A549 (cell line): Measurements from ENCODE around the gene SLC25A47. TPM values are rescaled to one million over a fixed set of nuclear protein-coding genes. Genes with fewer than 3 reads are reported as not detected.

Source experiments
- ATAC-seq, 2 experiments: fragments of 200-7000 bp in 1 of 2; fragments of >200 bp in 1 of 2; cut with Nextera tagmentation in 1 of 2; cut with Tn5 transposase in 1 of 2; 3 replicates each; pipeline versions ENCODE4 v1.8.0 to v1.9.1; 2018 to 2020; ENCODE audit warnings: mild to moderate bottlenecking in 1 of 2, moderate library complexity in 1 of 2
- CTCF ChIA-PET: fragments of 300-600 bp; sonication (Branson Sonifier 250); formaldehyde crosslinking; extraction: SDS; loops from one replicate; lab custom pipeline; 2021; ENCODE audit warnings: antibody characterized with exemption, inconsistent platforms; lab: Yijun Ruan, JAX
- POLR2A ChIA-PET: fragments of 350-600 bp; formaldehyde crosslinking; extraction: SDS; loops from one replicate; lab custom pipeline; 2021; ENCODE audit warnings: antibody characterized with exemption, inconsistent platforms; lab: Yijun Ruan, JAX
- DNase-seq, 2 experiments: peaks; one replicate each; pipeline versions ENCODE4 v3.0.0 to v3.0.0-alpha.2; 2011 to 2016; ENCODE audit warnings: low read depth in 1 of 2, low spot score in 1 of 2
- FAIRE-seq: peaks from 2 replicates; lab custom pipeline; 2011; peaks lifted over from hg19 to GRCh38; lab: Jason Lieb, UNC
- H3K27ac ChIP-seq, 2 experiments: fragments of >200 bp; sonication (Bioruptor Twin); formaldehyde crosslinking; 3 replicates each; pipeline ENCODE4 v1.5.1; 2016 to 2017
- H3K4me1 ChIP-seq: fragments of >200 bp; sonication (Bioruptor Twin); formaldehyde crosslinking; 3 replicates; pipeline ENCODE4 v1.6.1; 2016
- H3K4me2 ChIP-seq: fragments of >200 bp; sonication (Bioruptor Twin); formaldehyde crosslinking; 3 replicates; pipeline ENCODE4 v1.6.1; 2016
- H3K4me3 ChIP-seq: fragments of >200 bp; sonication (Bioruptor Twin); formaldehyde crosslinking; 3 replicates; pipeline ENCODE4 v1.5.1; 2016
- H3K9me3 ChIP-seq: fragments of >200 bp; sonication (Bioruptor Twin); formaldehyde crosslinking; 3 replicates; pipeline ENCODE4 v1.6.1; 2016
- CBX8 ChIP-seq: fragments of 200-600 bp; sonication (generic); IDR thresholded peaks from 2 replicates; pipeline ENCODE4 v1.6.1; 2016
- E2F6 ChIP-seq: IDR thresholded peaks from 2 replicates; pipeline ENCODE4 v1.6.1; 2012; ENCODE audit warnings: low read depth, borderline replicate concordance
- EHF ChIP-seq: fragments of 250-450 bp; sonication (Bioruptor Pico); IDR thresholded peaks from 2 replicates; pipeline ENCODE4 v1.5.0; 2020; ENCODE audit warnings: mild to moderate bottlenecking
- EP300 ChIP-seq, 2 experiments: fragments of >200 bp; sonication (Bioruptor Twin); formaldehyde crosslinking; IDR thresholded peaks; 2 replicates in 1 of 2; 3 replicates in 1 of 2; pipeline ENCODE4 v1.6.1; 2016 to 2017
- ESRRA ChIP-seq: fragments of 150-350 bp; IDR thresholded peaks from 2 replicates; pipeline ENCODE4 v1.6.1; 2014; ENCODE audit warnings: mild to moderate bottlenecking, low read length, borderline replicate concordance
- FOSB ChIP-seq: fragments of 250-450 bp; sonication (Bioruptor Pico); IDR thresholded peaks from 2 replicates; pipeline ENCODE4 v1.5.0; 2020; ENCODE audit warnings: mild to moderate bottlenecking, moderate library complexity
- FOSL2 ChIP-seq, 2 experiments: fragments of 450-650 bp in 1 of 2; fragments of >200 bp in 1 of 2; sonication (Bioruptor Twin) in 1 of 2; formaldehyde crosslinking; IDR thresholded peaks; 2 replicates each; pipeline versions ENCODE4 v1.5.0 to v1.6.1; 2016 to 2020; ENCODE audit warnings: mild to moderate bottlenecking in 1 of 2, moderate library complexity in 1 of 2
- HES2 ChIP-seq: fragments of >200 bp; sonication (Bioruptor Twin); formaldehyde crosslinking; IDR thresholded peaks from 2 replicates; pipeline ENCODE4 v1.6.1; 2016
- HEYL ChIP-seq: fragments of 250-450 bp; sonication (Bioruptor Pico); IDR thresholded peaks from 2 replicates; pipeline ENCODE4 v1.8.0; 2021; ENCODE audit warnings: mild to moderate bottlenecking, moderate library complexity
- HMGXB4 ChIP-seq: fragments of 250-450 bp; sonication (Bioruptor Pico); IDR thresholded peaks from 2 replicates; pipeline ENCODE4 v1.5.0; 2021; ENCODE audit warnings: mild to moderate bottlenecking, moderate library complexity, borderline replicate concordance
- HOXB13 ChIP-seq: fragments of 250-450 bp; sonication (Bioruptor Pico); IDR thresholded peaks from 2 replicates; pipeline ENCODE4 v1.5.0; 2020; ENCODE audit warnings: low read depth, mild to moderate bottlenecking, moderate library complexity
- KDM1A ChIP-seq: fragments of 200-600 bp; sonication (generic); IDR thresholded peaks from 2 replicates; pipeline ENCODE4 v1.6.1; 2016; ENCODE audit warnings: low read depth, mild to moderate bottlenecking
- MAX ChIP-seq: IDR thresholded peaks from 2 replicates; pipeline ENCODE4 v1.6.1; 2012
- MAZ ChIP-seq: fragments of 150-350 bp; IDR thresholded peaks from 2 replicates; pipeline ENCODE4 v1.6.1; 2014; ENCODE audit warnings: antibody characterized with exemption, low read depth, low read length, borderline replicate concordance
- POLR2AphosphoS2 ChIP-seq: conservative IDR thresholded peaks from 2 replicates; pipeline ENCODE4 v1.6.1; 2012; ENCODE audit warnings: low read length, improper control_type of control experiment, inconsistent platforms
- RAD21 ChIP-seq, 2 experiments: fragments of >200 bp in 1 of 2; sonication (Bioruptor Twin) in 1 of 2; formaldehyde crosslinking in 1 of 2; IDR thresholded peaks in 1 of 2; conservative IDR thresholded peaks in 1 of 2; 2 replicates in 1 of 2; 3 replicates in 1 of 2; pipeline ENCODE4 v1.6.1; 2012 to 2018; ENCODE audit warnings: inconsistent platforms in 1 of 2
- RARB ChIP-seq: fragments of 250-450 bp; sonication (Bioruptor Pico); IDR thresholded peaks from 2 replicates; pipeline ENCODE4 v1.8.0; 2021; ENCODE audit warnings: mild to moderate bottlenecking, moderate library complexity
- RNF2 ChIP-seq: fragments of 200-600 bp; sonication (generic); IDR thresholded peaks from 2 replicates; pipeline ENCODE4 v1.6.1; 2016; ENCODE audit warnings: low read depth, mild to moderate bottlenecking, antibody characterized with exemption, moderate library complexity, borderline replicate concordance
- SMC3 ChIP-seq: fragments of >200 bp; sonication (Bioruptor Twin); formaldehyde crosslinking; IDR thresholded peaks from 3 replicates; pipeline ENCODE4 v1.6.1; 2018; ENCODE audit warnings: inconsistent platforms
- SREBF2 ChIP-seq: fragments of 450-650 bp; IDR thresholded peaks from 2 replicates; pipeline ENCODE4 v1.6.1; 2014; ENCODE audit warnings: mild to moderate bottlenecking, moderate library complexity
- TP53 ChIP-seq: fragments of 250-450 bp; sonication (Bioruptor Pico); IDR thresholded peaks from 2 replicates; pipeline ENCODE4 v1.5.0; 2021; ENCODE audit warnings: mild to moderate bottlenecking, moderate library complexity
- USF2 ChIP-seq: fragments of 450-650 bp; IDR thresholded peaks from 2 replicates; pipeline ENCODE4 v1.6.1; 2014; ENCODE audit warnings: antibody characterized with exemption
- ZNF302 ChIP-seq: fragments of 250-450 bp; sonication (Bioruptor Pico); IDR thresholded peaks from 2 replicates; pipeline ENCODE4 v1.9.0; 2021; ENCODE audit warnings: inconsistent platforms, mild to moderate bottlenecking, moderate library complexity
- WGBS: methylation state at CpG from one replicate; pipeline ENCODE4 v1.1.6; 2017; ENCODE audit errors: missing lambda C conversion rate; 5-methylcytosine and 5-hydroxymethylcytosine counted together
- polyA plus RNA-seq, 4 experiments: library from polyadenylated mRNA; depleted of rRNA in 3 of 4; stranded (reverse); fragments of >200 nt; fragmentation: RNase III in 1 of 4; extraction: RNeasy Plus Mini Kit Qiagen cat#74134 plus additional on column Dnase treatment in 1 of 4; gene quantifications; 2 replicates in 3 of 4; 3 replicates in 1 of 4; pipeline ENCODE4 v1.2.3, GENCODE V29; 2011 to 2017
- TF ChIP-seq, protein P1 (sequence below): fragments of 200-600 bp; sonication (generic); IDR thresholded peaks from 2 replicates; pipeline ENCODE4 v1.6.1; 2016; ENCODE audit warnings: antibody characterized with exemption, mild to moderate bottlenecking, moderate library complexity

Gene SLC25A47
- polyA plus RNA-seq, 2 of the 4 experiments (the other 2 are of a cell fraction), result not detected

- H3K9me3 ChIP-seq, result no peaks in the 10 kb centered on the region
- POLR2A ChIA-PET, result no interaction called here
- no peak for FAIRE-seq
These were observed 23.4 kb downstream of the SLC25A47 start for GRCh38 chr14:100346306-100347091.

DNA sequence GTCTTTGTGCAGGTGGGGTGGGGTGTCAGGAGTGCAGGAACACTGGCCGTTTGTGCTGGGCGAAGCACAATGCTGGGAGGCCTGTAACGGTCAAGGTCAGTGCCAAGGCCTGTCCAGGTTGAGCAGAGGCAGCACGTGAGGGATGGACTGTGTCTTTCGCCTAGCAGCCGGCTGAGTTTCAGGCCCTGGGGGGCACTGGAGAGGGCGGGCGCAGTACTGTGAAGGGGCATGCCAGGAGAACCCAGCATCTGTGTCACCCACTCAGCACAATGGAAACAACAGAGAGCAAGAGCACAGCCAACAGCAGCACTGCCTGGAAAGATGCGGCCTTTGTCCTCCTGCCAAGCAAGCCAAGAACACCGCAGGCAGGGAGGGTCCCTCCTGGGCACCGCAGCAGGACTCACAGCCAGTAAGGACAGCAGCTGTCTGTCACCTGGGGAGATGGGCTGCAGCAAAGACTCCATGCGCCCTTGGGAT, 25.2 kb downstream of the SLC25A47 start:
- H3K4me2 ChIP-seq, result no peak overlapping the region
- WGBS, result 91% methylated on average over 11 of the region's 12 CpGs
- TF ChIP-seq POLR2AphosphoS2, result no peak
- no peak for TF ChIP-seq FOSB
- no peak for TF ChIP-seq E2F6
- TF ChIP-seq, protein P1, sequence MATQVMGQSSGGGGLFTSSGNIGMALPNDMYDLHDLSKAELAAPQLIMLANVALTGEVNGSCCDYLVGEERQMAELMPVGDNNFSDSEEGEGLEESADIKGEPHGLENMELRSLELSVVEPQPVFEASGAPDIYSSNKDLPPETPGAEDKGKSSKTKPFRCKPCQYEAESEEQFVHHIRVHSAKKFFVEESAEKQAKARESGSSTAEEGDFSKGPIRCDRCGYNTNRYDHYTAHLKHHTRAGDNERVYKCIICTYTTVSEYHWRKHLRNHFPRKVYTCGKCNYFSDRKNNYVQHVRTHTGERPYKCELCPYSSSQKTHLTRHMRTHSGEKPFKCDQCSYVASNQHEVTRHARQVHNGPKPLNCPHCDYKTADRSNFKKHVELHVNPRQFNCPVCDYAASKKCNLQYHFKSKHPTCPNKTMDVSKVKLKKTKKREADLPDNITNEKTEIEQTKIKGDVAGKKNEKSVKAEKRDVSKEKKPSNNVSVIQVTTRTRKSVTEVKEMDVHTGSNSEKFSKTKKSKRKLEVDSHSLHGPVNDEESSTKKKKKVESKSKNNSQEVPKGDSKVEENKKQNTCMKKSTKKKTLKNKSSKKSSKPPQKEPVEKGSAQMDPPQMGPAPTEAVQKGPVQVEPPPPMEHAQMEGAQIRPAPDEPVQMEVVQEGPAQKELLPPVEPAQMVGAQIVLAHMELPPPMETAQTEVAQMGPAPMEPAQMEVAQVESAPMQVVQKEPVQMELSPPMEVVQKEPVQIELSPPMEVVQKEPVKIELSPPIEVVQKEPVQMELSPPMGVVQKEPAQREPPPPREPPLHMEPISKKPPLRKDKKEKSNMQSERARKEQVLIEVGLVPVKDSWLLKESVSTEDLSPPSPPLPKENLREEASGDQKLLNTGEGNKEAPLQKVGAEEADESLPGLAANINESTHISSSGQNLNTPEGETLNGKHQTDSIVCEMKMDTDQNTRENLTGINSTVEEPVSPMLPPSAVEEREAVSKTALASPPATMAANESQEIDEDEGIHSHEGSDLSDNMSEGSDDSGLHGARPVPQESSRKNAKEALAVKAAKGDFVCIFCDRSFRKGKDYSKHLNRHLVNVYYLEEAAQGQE, result no peak
- TF ChIP-seq HMGXB4 (CRISPR knock-in tag), result no peak
- no peak for TF ChIP-seq CBX8
- TF ChIP-seq FOSL2 (IDR thresholded peaks at IDR 0.05), result no peak
- no peak for TF ChIP-seq FOSL2 (CRISPR knock-in tag; IDR thresholded peaks at IDR 0.05)
- no peak for TF ChIP-seq RAD21 (conservative IDR thresholded peaks at IDR 0.05 in 1 of 2, IDR thresholded peaks at IDR 0.05 in 1 of 2)
- TF ChIP-seq MAX, result no peak
- TF ChIP-seq, all 56 proteins: peak for 0
- ChIA-PET CTCF (interaction anchor here (1.5 to 2.8 kb wide), 2 partner anchors 29 to 34 kb away, joined by 3 to 13 read pairs; no protein-coding TSS in a partner anchor), POLR2A (no interaction called here)
- H3K9me3 ChIP-seq, result no peaks in the 10 kb centered on the region
- H3K27ac ChIP-seq, result no peak overlapping the region
- FAIRE-seq (no peak), DNase-seq (no peak), ATAC-seq (no peak; a peak in 1 of 6 replicates)
- H3K4me3 ChIP-seq, result no peak overlapping the region
- H3K4me1 ChIP-seq, result no peaks in the 10 kb centered on the region

More at GRCh38 chr14:100346306-100347091, 23.4 kb downstream of the SLC25A47 start:
- DNase-seq (no peak), ATAC-seq (no peak)
- Histone ChIP-seq H3K4me3 (no peak overlapping the region), H3K27ac (no peak overlapping the region), H3K4me1 (peaks cover 8% of the 10 kb centered on the region), H3K4me2 (no peak overlapping the region)
- 90% methylated on average over 12 of the region's 12 CpGs for WGBS
- CTCF ChIA-PET, result interaction anchor here (1.0 to 2.3 kb wide), 5 partner anchors 10 to 299 kb away, joined by 3 to 11 read pairs (median 6); no protein-coding TSS in a partner anchor
- TF ChIP-seq MAZ (no peak), SREBF2 (no peak), ZNF302 (no peak), HEYL (no peak), EP300 (IDR thresholded peaks at IDR 0.05) (no peak), USF2 (no peak), SMC3 (no peak), CBX8 (no peak), ESRRA (no peak), POLR2AphosphoS2 (no peak), KDM1A (no peak), RNF2 (no peak), EHF (CRISPR knock-in tag) (no peak), TP53 (CRISPR knock-in tag) (no peak), HES2 (no peak), RARB (CRISPR knock-in tag) (no peak), HOXB13 (CRISPR knock-in tag) (no peak)
